Activated CD4-positive, alpha-beta T cell treated with anti-CD3 and anti-CD28 coated beads, Interleukin-2, amount 10 ng/mL, durations not matched to agents 7 days and 5 days (primary cell): ENCODE results near the gene CERS6. TPM values are rescaled to one million over a fixed set of nuclear protein-coding genes. Genes with fewer than 3 reads are reported as not detected.

Experiments
- CTCF ChIA-PET: fragments of 350-600 bp; sonication (Branson Sonifier 250); formaldehyde crosslinking; loops from one replicate; lab custom pipeline; 2021; ENCODE audit warnings: antibody characterized with exemption; lab: Charles Lee
- POLR2A ChIA-PET: fragments of 350-600 bp; sonication (Branson Sonifier 250); formaldehyde crosslinking; loops from one replicate; lab custom pipeline; 2021; ENCODE audit warnings: antibody characterized with exemption; lab: Charles Lee
- DNase-seq: peaks from one replicate; pipeline ENCODE4 v3.0.0-alpha.2; 2020
- H3K27ac Mint-ChIP-seq: one replicate; pipeline ENCODE4 v1.8.0; 2021; ENCODE audit warnings: mild to moderate bottlenecking, moderate library complexity, mixed read lengths
- H3K27me3 Mint-ChIP-seq: one replicate; pipeline ENCODE4 v1.8.0; 2021; ENCODE audit warnings: mixed read lengths
- H3K36me3 Mint-ChIP-seq: one replicate; pipeline ENCODE4 v1.8.0; 2021; ENCODE audit warnings: low read depth, mixed read lengths
- H3K4me1 Mint-ChIP-seq: one replicate; pipeline ENCODE4 v1.8.0; 2021; ENCODE audit warnings: mixed read lengths
- H3K4me3 Mint-ChIP-seq: one replicate; pipeline ENCODE4 v1.8.0; 2021; ENCODE audit warnings: mild to moderate bottlenecking, moderate library complexity, mixed read lengths
- H3K9me3 Mint-ChIP-seq: one replicate; pipeline ENCODE4 v1.8.0; 2021; ENCODE audit warnings: mixed read lengths
- total RNA-seq, 2 experiments: library from RNA; stranded (reverse); gene quantifications; one replicate each; pipeline ENCODE4 v1.2.3, GENCODE V29; 2021

The CERS6 gene
- total RNA-seq, 2 experiments from 2014 or later = 12.1 to 14.9 TPM

DNA sequence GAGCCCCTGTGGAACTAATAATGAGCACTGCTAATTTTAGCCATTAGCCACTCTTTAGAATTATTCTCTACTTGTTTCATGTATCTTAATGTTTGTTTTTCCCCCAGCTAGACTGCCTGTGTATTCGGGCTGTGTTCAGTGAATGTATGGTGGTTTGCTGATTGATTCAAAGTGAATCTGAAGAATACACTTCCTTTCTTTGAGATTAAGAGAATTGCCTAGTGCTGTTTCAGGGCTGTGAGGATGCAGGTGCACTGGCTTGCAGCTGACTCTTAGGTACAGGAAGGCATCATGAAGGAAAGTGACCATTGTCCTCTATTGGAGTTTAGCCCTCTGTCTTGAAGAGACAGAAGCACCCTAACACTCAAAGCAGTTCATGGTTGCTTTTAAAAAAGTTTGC, 138.7 kb downstream of the CERS6 start:
- no peak for DNase-seq
- Mint-ChIP-seq H3K27me3 (no peaks in the 10 kb centered on the region), H3K36me3 (no peaks in the 10 kb centered on the region), H3K4me1 (peaks cover 13% of the 10 kb centered on the region), H3K4me3 (no peak overlapping the region), H3K9me3 (no peaks in the 10 kb centered on the region), H3K27ac (no peak overlapping the region)
- ChIA-PET CTCF (interaction anchor here (0.7 kb wide), 1 partner anchor 11 kb away, joined by 3 read pairs; no protein-coding TSS in a partner anchor), POLR2A (no interaction called here)

DNA sequence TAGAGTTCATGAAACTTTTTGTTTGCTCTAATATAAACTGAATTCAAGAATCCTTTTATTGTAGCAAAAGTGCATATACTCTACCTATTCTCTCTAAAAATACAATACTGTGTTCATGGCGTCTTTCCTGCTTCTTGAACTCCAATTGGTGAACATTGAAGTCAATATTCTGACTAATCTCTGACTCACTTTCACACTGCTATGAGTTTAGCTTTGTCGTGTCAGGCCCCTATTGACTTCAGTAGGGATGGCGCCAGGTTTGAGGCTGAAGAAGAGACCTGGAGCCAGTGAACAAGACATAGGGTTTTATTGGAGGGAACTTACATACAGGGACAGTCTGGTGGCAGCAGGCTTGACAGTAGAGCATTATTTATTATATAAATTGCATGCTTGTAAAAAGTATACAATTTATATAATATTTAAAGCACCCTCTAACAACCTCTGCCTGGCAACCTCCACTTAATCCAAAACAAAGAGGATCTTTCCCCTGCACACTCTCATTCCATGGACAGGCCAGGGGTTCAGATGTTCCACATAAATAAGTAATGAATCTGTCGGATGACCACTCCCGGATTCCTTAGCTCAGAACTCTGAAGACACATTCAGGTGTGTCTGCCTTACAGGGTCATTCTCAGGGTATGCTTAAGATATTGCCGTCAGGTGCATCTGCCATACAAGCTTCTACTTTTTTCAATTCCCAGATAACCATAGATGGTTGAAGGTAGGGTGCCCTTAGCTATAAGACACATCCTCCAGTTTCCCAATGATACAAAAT, 141.0 kb downstream of the CERS6 start:
- DNase-seq = no peak
- ChIA-PET POLR2A (no interaction called here), CTCF (interaction anchor here (1.2 kb wide), 1 partner anchor 32 kb away, joined by 3 read pairs; no protein-coding TSS in a partner anchor)
- Mint-ChIP-seq H3K36me3 (no peaks in the 10 kb centered on the region), H3K4me1 (peaks cover 13% of the 10 kb centered on the region), H3K27ac (no peak overlapping the region), H3K9me3 (peaks cover 2% of the 10 kb centered on the region), H3K27me3 (no peaks in the 10 kb centered on the region), H3K4me3 (no peak overlapping the region)

DNA sequence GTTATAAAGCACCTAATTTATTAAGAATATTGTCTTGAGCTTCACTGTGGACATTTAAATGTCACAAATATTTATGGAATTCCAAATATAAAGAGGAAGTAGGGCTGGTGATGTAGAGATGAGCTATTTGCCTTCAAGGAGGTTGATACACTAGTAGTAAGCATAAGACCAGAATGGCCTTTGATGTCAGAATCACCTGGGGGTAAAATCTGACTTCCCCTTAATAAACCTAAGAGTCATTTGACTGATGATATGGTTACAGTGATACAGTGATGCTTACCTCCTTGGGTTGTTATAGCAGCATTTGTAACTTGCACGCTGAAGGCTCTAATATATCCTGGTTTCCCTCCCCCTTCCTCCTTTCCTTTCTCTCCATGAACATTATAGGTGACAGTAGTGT, 143.7 kb downstream of the CERS6 start:
- ChIA-PET POLR2A (no interaction called here), CTCF (interaction anchor here (0.6 to 1.0 kb wide), 2 partner anchors 8 to 685 kb away, joined by 3 read pairs; no protein-coding TSS in a partner anchor)
- Mint-ChIP-seq H3K27ac (no peak overlapping the region), H3K4me3 (no peak overlapping the region), H3K9me3 (peaks cover 19% of the 10 kb centered on the region), H3K4me1 (peaks cover 10% of the 10 kb centered on the region), H3K36me3 (peaks cover 9% of the 10 kb centered on the region), H3K27me3 (no peaks in the 10 kb centered on the region)
- DNase-seq = no peak

DNA sequence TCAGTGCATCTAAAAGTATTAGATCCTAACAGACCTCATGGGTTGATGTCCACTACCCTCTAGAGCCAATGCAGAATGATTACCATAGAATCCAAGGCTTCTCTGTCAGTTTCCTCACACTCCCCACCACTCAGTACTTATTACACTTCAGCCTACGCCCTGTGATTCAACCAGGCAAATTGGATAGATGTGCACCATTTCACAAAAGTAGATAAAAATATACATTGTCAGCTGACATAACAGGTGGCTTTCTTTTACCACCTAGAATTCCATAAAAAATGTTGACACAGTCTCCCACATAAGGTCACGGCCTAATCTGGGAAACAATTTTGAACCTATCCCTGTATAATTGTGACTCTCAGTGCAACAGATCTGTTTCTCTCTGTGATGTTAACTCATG, 144.9 kb downstream of the CERS6 start:
- H3K9me3 Mint-ChIP-seq = peaks cover 24% of the 10 kb centered on the region
- ChIA-PET POLR2A (no interaction called here), CTCF (no interaction called here)
- no peaks in the 10 kb centered on the region for H3K27me3 Mint-ChIP-seq
- peaks cover 15% of the 10 kb centered on the region for H3K36me3 Mint-ChIP-seq
- no peak for DNase-seq
- no peak overlapping the region for H3K27ac Mint-ChIP-seq
- H3K4me1 Mint-ChIP-seq = no peaks in the 10 kb centered on the region
- H3K4me3 Mint-ChIP-seq = no peak overlapping the region

DNA sequence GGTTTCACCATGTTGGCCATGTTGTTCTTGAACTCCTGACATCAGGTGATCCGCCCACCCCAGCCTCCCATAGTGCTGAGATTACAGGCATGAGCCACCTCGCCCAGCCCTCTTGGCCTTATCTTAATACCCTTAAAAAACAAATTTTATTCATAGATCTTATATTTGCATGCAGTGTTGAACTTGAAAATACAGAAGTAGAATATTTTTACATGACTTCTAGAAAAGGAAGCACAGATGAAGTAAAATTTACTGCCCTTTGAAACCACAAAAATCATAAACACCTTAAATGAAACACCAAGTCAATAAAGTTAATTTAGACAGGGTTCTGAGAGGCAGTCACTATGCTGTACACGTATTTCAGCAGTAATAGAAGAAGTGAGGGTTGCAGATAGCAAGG, 145.7 kb downstream of the CERS6 start:
- H3K27ac Mint-ChIP-seq = no peak overlapping the region
- DNase-seq = no peak
- peaks cover 22% of the 10 kb centered on the region for H3K36me3 Mint-ChIP-seq
- peaks cover 31% of the 10 kb centered on the region for H3K9me3 Mint-ChIP-seq
- H3K4me3 Mint-ChIP-seq = no peak overlapping the region
- ChIA-PET POLR2A (no interaction called here), CTCF (no interaction called here)
- H3K27me3 Mint-ChIP-seq = no peaks in the 10 kb centered on the region
- no peaks in the 10 kb centered on the region for H3K4me1 Mint-ChIP-seq

DNA sequence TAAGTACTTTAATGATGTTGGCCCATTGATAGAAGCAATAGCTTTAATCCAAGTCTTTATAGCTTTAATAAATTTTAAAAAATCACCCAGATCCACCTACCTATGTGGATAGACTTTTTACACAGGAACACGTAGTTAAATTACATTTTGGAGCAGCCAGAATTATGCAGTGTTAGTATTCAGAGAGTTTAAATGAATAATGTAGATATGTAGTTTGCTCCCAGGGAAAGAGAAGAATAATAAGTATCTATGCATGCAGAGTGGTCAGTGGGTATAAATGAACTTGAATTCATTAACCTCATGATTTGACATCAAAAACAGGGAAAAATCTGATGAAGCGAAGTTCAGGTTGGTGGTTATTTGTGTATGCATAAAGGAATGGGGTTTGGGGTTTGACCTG, 146.3 kb downstream of the CERS6 start:
- peaks cover 23% of the 10 kb centered on the region for H3K36me3 Mint-ChIP-seq
- no peak overlapping the region for H3K4me3 Mint-ChIP-seq
- no peak for DNase-seq
- no peaks in the 10 kb centered on the region for H3K27me3 Mint-ChIP-seq
- H3K4me1 Mint-ChIP-seq = no peaks in the 10 kb centered on the region
- peaks cover 32% of the 10 kb centered on the region for H3K9me3 Mint-ChIP-seq
- CTCF ChIA-PET = no interaction called here
- POLR2A ChIA-PET = no interaction called here
- H3K27ac Mint-ChIP-seq = no peak overlapping the region

DNA sequence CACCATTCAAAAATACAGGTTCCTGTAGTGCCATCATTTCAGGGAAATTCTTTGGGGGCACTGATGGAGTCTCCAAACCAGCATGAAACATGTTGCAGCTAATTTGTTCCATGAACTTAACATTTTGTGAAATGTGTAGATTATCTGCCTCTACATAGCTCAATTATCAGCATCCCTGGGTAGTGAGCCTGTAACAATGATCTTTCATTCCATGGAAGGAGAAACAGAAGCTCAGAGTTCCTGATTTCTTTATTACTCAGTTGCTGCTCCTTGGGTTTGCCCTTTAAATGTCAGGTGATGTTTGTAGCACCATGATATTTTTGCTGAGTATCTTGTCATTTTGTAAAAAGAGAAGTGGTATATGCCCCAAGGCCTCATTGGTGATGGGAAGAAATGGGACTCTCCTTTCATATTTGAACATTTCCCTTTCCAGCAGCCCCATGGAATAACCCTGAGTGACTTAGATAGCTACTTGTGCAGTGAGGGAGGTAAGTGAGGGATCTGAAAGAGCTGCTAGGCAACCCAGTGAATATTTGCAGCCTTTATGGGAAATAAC, 146.9 kb downstream of the CERS6 start:
- Mint-ChIP-seq H3K4me1 (peaks cover 2% of the 10 kb centered on the region), H3K27me3 (no peaks in the 10 kb centered on the region), H3K9me3 (peaks cover 32% of the 10 kb centered on the region), H3K27ac (no peak overlapping the region), H3K36me3 (peaks cover 25% of the 10 kb centered on the region), H3K4me3 (no peak overlapping the region)
- DNase-seq = no peak
- POLR2A ChIA-PET = no interaction called here
- CTCF ChIA-PET = no interaction called here

DNA sequence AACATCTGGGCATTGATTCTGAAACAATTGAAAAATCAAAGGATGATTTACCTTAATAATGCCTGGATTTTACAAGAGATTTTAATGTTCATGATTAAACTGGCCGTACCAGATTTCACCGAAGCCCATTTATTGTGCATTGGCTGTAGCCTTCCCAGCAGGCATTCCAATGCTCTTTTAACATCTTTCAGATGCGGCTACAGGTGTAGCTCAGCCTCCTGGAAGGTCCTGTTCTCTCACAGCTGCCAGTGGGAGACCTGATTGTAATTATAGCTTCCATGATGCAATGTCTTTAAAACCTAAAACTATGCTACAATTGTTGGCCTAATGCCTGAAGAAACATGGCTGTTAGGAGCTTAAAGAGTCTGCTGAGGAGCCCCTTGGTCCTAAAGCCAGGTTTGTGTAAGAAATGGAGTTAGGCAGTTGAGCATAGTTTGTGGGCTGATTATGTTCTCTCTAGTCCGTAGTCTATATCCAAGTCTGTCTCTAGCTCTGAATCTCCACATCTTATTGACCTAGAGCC, 147.4 kb downstream of the CERS6 start:
- no peaks in the 10 kb centered on the region for H3K27me3 Mint-ChIP-seq
- DNase-seq = no peak
- H3K9me3 Mint-ChIP-seq = peaks cover 32% of the 10 kb centered on the region
- peaks cover 26% of the 10 kb centered on the region for H3K36me3 Mint-ChIP-seq
- no peak overlapping the region for H3K4me3 Mint-ChIP-seq
- peaks cover 2% of the 10 kb centered on the region for H3K4me1 Mint-ChIP-seq
- ChIA-PET POLR2A (no interaction called here), CTCF (no interaction called here)
- H3K27ac Mint-ChIP-seq = no peak overlapping the region

DNA sequence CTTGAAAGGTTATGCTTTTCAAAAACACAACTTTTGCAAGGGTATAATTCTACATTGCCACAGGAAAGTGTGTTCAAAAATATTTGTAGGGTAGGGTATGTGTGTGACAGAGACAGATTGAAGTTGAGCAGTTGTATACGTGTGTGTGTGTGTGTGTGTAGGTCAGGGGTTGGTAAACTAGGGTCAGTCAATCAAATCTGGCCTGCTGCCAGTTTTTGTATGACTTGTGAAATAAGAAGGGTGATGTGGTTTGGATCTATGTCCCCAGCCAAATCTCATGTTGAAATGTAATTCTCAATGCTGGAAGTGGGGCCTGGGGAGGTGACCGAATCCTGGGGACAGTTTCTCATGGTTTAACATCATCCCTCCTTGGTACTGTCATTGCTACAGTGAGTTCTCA, 148.2 kb downstream of the CERS6 start:
- H3K36me3 Mint-ChIP-seq = peaks cover 26% of the 10 kb centered on the region
- ChIA-PET CTCF (no interaction called here), POLR2A (no interaction called here)
- no peak overlapping the region for H3K27ac Mint-ChIP-seq
- H3K4me3 Mint-ChIP-seq = no peak overlapping the region
- H3K4me1 Mint-ChIP-seq = peaks cover 2% of the 10 kb centered on the region
- no peaks in the 10 kb centered on the region for H3K27me3 Mint-ChIP-seq
- H3K9me3 Mint-ChIP-seq = peaks cover 32% of the 10 kb centered on the region
- no peak for DNase-seq

DNA sequence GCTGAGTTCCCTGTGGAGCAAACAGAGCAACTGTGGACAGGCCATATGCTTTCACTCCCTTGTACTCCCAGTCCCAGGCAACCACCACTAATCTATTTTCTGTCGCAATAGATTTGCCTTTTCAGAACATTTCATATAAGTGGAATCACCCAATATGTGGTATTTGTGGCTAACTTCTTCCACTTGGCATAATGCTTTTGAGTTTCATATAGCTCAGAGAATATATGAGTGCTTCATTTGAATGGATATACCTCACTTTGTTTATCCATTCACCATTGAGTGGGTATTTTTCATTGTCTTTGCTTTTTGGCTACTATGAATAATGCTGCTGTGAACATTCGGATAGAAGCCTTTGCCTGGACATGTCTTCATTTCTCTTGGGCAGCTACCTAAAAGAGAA, 151.9 kb downstream of the CERS6 start:
- no peaks in the 10 kb centered on the region for H3K27me3 Mint-ChIP-seq
- POLR2A ChIA-PET = no interaction called here
- CTCF ChIA-PET = no interaction called here
- peaks cover 28% of the 10 kb centered on the region for H3K9me3 Mint-ChIP-seq
- H3K4me3 Mint-ChIP-seq = no peak overlapping the region
- H3K36me3 Mint-ChIP-seq = peaks cover 37% of the 10 kb centered on the region
- H3K4me1 Mint-ChIP-seq = peaks cover 13% of the 10 kb centered on the region
- DNase-seq = no peak
- H3K27ac Mint-ChIP-seq = no peak overlapping the region

DNA sequence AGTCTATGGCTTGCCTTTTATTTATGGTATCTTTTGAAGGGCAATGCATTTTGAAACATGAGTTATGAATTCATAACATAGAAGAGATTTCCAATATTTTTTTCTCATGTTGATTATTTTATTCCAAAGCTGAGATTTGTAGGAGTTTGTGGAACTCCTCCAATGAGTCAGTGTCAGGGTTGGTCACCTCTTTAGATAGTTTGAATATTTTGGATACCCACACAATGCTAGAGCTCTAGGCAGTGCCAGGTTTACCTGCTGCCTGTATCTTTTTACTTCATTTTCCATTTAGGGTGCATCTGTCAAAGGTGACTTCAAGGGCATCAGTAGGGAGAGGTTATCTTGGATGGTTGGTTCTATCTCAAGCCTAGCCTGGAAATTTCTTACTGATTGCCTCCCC, 152.7 kb downstream of the CERS6 start:
- H3K9me3 Mint-ChIP-seq = peaks cover 22% of the 10 kb centered on the region
- H3K36me3 Mint-ChIP-seq = peaks cover 38% of the 10 kb centered on the region
- ChIA-PET POLR2A (no interaction called here), CTCF (no interaction called here)
- no peak for DNase-seq
- H3K4me1 Mint-ChIP-seq = peaks cover 13% of the 10 kb centered on the region
- no peak overlapping the region for H3K4me3 Mint-ChIP-seq
- H3K27ac Mint-ChIP-seq = no peak overlapping the region
- H3K27me3 Mint-ChIP-seq = no peaks in the 10 kb centered on the region

DNA sequence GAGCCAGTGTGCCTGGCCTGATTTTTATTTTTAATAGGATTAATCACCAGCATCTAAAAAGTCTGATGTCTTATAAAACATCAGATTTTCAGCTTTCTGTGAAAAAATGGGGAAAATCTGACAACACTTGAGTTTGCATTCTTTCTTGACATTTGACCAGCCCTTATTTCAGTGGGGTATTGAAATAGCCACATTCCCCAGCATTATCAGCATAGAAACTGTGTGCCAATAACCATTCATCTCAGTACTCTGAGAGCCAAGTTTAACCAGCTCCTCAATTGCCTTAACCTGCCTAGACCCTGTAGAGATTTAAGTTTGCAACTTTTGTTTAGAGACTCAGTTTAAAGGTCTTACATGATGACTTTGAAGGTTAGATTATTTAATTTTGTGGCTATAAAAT, 155.0 kb downstream of the CERS6 start:
- Mint-ChIP-seq H3K9me3 (peaks cover 15% of the 10 kb centered on the region), H3K27ac (no peak overlapping the region), H3K4me3 (no peak overlapping the region), H3K4me1 (peaks cover 13% of the 10 kb centered on the region), H3K36me3 (peaks cover 34% of the 10 kb centered on the region), H3K27me3 (no peaks in the 10 kb centered on the region)
- DNase-seq = no peak
- CTCF ChIA-PET = no interaction called here
- POLR2A ChIA-PET = no interaction called here

DNA sequence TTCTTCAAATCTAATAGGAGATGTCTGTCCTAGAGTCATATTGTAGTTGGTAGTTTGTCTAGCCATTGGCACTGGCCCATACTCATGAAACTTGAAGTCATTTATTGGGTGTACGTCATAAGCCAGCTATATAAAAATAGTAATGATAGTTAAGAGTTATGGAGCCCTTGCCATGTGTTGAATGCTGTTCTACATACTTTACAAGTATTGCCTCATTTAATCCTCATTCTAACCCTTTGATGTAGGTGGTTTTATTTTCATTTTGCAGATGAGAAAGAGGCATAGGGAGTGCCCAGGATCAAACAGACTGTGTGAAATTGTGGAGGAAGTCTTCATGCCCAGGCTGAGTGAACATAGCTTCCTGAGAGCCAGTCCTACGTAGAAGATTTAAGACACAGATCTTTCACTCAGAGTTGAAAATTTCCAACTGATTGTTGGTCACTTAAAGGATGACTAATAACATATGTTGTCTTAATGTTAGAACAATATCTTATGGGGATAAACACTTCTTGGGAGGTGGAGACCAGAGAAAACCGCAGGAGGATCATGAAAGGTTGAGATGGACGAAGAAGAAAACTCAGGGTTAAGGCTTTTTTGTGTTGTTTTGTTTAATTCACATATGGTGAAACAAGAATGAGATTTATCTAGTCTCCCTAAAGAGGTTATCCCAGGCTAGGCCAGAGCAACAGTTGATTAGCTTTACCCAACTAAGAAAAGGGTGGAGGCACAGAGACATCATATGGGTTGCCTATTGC, 156.0 kb downstream of the CERS6 start:
- POLR2A ChIA-PET = no interaction called here

More for the DNA sequence above, 156.0 kb downstream of the CERS6 start:
- no peak for DNase-seq
- CTCF ChIA-PET = no interaction called here
- H3K27ac Mint-ChIP-seq = no peak overlapping the region
- peaks cover 17% of the 10 kb centered on the region for H3K4me1 Mint-ChIP-seq
- H3K9me3 Mint-ChIP-seq = peaks cover 9% of the 10 kb centered on the region
- H3K4me3 Mint-ChIP-seq = no peak overlapping the region
- no peaks in the 10 kb centered on the region for H3K27me3 Mint-ChIP-seq
- H3K36me3 Mint-ChIP-seq = peaks cover 28% of the 10 kb centered on the region
